ENCODE results near the gene PARP6. TPM values are rescaled to one million over a fixed set of nuclear protein-coding genes. Genes with fewer than 3 reads are reported as not detected.

PARP6 gene
- total and polyA plus RNA-seq, 9 of the 15 experiments (the other 6 are each of a cell fraction or from before 2014, with no cell fraction given): 14.8 to 83.2 (median 28.3) TPM

GRCh38 chr15:72265031-72265430 lies 7.3 kb downstream of the PARP6 start (continued):
- no peak for TF ChIP-seq ZNF224 (CRISPR knock-in tag; IDR thresholded peaks at IDR 0.05)
- TF ChIP-seq MBD2 (IDR thresholded peaks at IDR 0.05; ENCODE audit: borderline replicate concordance, low read depth): no peak
- TF ChIP-seq ZNF780A (CRISPR knock-in tag; IDR thresholded peaks at IDR 0.05): no peak
- no peak for TF ChIP-seq JUND (IDR thresholded peaks at IDR 0.05; ENCODE audit: borderline replicate concordance, low read depth, low read length)
- TF ChIP-seq JUND (tag; IDR thresholded peaks at IDR 0.05; ENCODE audit: borderline replicate concordance, low read depth, low read length): no peak
- TF ChIP-seq ZNF165 (CRISPR knock-in tag; IDR thresholded peaks at IDR 0.05; ENCODE audit: borderline replicate concordance): no peak

GRCh38 chr15:72252663-72253299 lies 19.6 kb downstream of the PARP6 start:
- DNase-seq (ENCODE audit: extremely low read depth in 1 of 4, low spot score in 3 of 4) (no peak), FAIRE-seq (no peak), ATAC-seq (no peak)
- intact Hi-C loops (cut with micrococcal nuclease) (no loop called here), in situ Hi-C loops (cut with MboI) (no loop called here)
- BruUV-seq (replicated peaks): no TSS peak
- H4K20me1 ChIP-seq (replicated peaks; ENCODE audit: control insufficient read depth, insufficient read depth, low read length): no peaks in the 10 kb centered on the region
- no peak overlapping the region for H3K4me2 ChIP-seq (ENCODE audit: insufficient read depth, low read length)
- no peak overlapping the region for H3K4me3 ChIP-seq
- no peak overlapping the region for H3K27ac ChIP-seq (ENCODE audit: extremely low read depth, low read depth, low read length)
- WGBS (ENCODE audit: insufficient coverage, low coverage, missing lambda C conversion rate): 97% methylated on average over 7 of the region's 10 CpGs
- H3K36me3 ChIP-seq (ENCODE audit: control insufficient read depth, insufficient read depth, low read length): peaks cover 91% of the 10 kb centered on the region
- no peaks in the 10 kb centered on the region for H3K9me3 ChIP-seq (replicated peaks; ENCODE audit: control insufficient read depth, insufficient read depth, low read depth, low read length)
- H2AFZ ChIP-seq (ENCODE audit: low read depth, low read length): no peak overlapping the region
- H3K9me1 ChIP-seq (ENCODE audit: control insufficient read depth, insufficient read depth, low read length): no peaks in the 10 kb centered on the region
- H3K27me3 ChIP-seq (ENCODE audit: control insufficient read depth in 2 of 2, insufficient read depth in 2 of 2, low read length in 2 of 2): no peaks in the 10 kb centered on the region
- H3K4me1 ChIP-seq (replicated peaks in 1 of 2; ENCODE audit: control insufficient read depth in 2 of 2, insufficient read depth in 2 of 2, low read length in 2 of 2): no peaks in the 10 kb centered on the region
- H3K79me2 ChIP-seq (ENCODE audit: control insufficient read depth, insufficient read depth, low read length): no peaks in the 10 kb centered on the region
- no peak overlapping the region for H3K9ac ChIP-seq (ENCODE audit: insufficient read depth in 1 of 2, low read depth in 2 of 2, low read length in 2 of 2)
- ChIA-PET POLR2A (interaction anchor here (0.8 kb wide), 1 partner anchor 9 kb away, joined by 3 read pairs; no protein-coding TSS in a partner anchor), CTCF (ENCODE audit: low intra/inter-chr PET ratio) (no interaction called here)
- no peak for TF ChIP-seq CCAR2 (IDR thresholded peaks at IDR 0.05; ENCODE audit: low read depth, low read length)
- no peak for TF ChIP-seq MCM7 (IDR thresholded peaks at IDR 0.05)
- TF ChIP-seq PHB2 (IDR thresholded peaks at IDR 0.05; ENCODE audit: low read depth): no peak
- TF ChIP-seq SLC30A9 (CRISPR knock-in tag; IDR thresholded peaks at IDR 0.05): no peak
- TF ChIP-seq CEBPG (CRISPR knock-in tag; IDR thresholded peaks at IDR 0.05): no peak
- TF ChIP-seq CEBPG (tag; conservative IDR thresholded peaks at IDR 0.05 in 1 of 2, IDR thresholded peaks at IDR 0.05 in 1 of 2): peak in 1 of 2 experiments; percentile 69; a peak in 2 of 4 replicates
- no peak for TF ChIP-seq NR2C2 (CRISPR knock-in tag; IDR thresholded peaks at IDR 0.05)
- no peak for TF ChIP-seq NR2C2 (tag; IDR thresholded peaks at IDR 0.05)
- no peak for TF ChIP-seq NFIC (IDR thresholded peaks at IDR 0.05)
- no peak for TF ChIP-seq STAT6 (CRISPR knock-in tag; IDR thresholded peaks at IDR 0.05)
- no peak for TF ChIP-seq SMARCB1 (IDR thresholded peaks at IDR 0.05; ENCODE audit: insufficient read length, low read depth)
- no peak for TF ChIP-seq CLOCK (CRISPR knock-in tag; IDR thresholded peaks at IDR 0.05; ENCODE audit: borderline replicate concordance)
